Measurements from ENCODE around the gene CEACAM8. TPM values are rescaled to one million over a fixed set of nuclear protein-coding genes. Genes with fewer than 3 reads are reported as not detected.

The CEACAM8 gene
- total and polyA plus RNA-seq, 2 experiments from 2014 or later: not detected

DNA sequence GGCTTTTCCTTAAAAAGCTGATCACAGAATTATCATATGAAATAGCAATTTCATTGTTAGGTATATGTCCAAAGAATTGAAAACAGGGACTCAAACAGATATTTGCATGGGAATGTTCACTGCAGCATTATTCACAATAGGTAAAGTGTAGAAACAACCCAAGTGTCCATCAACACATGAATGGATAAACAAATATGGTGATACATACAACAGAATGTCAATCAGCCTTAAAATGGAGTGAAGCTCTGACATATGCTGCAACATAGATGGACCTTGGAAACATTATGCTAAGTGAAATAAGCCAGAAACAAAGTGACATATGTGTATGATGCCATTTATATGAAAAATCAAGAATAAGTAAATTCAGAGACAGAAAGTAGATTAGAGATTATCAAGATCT lies 60.3 kb downstream of the CEACAM8 start:
- no peaks in the 10 kb centered on the region for H3K36me3 ChIP-seq (ENCODE audit: low read depth)
- no peak for DNase-seq

DNA sequence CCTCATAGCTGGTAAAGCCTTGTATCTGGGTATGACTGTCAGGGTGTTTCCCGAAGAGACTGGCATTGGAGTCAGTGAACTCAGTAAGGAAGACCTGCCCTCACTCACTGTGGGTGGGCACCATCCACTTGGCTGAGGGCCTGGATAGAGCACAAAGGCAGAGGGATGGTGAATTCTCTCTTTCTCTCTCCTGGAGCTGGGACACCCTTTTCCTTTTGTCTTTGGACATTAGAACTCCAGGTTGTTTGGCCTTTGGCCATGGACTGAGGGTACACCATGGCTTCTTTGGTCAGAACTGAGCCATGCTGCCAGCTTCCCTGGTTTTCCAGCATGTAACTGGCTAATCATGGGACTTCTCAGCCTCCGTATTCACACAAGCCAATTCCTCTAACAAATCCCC lies 61.8 kb downstream of the CEACAM8 start:
- TF ChIP-seq EZH2phosphoT487 (IDR thresholded peaks at IDR 0.05; ENCODE audit: insufficient read depth, low read depth): no peak
- TF ChIP-seq EZH2 (IDR thresholded peaks at IDR 0.05; ENCODE audit: insufficient read depth, poor library complexity, severe bottlenecking): no peak
- Histone ChIP-seq H3K9me3 (ENCODE audit: low read depth) (no peaks in the 10 kb centered on the region), H3K4me2 (ENCODE audit: unreplicated experiment) (no peak overlapping the region), H2AFZ (no peak overlapping the region), H4K20me1 (ENCODE audit: insufficient read depth) (no peaks in the 10 kb centered on the region), H3K36me3 (ENCODE audit: low read depth) (no peaks in the 10 kb centered on the region), H3K9ac (no peak overlapping the region), H3K79me2 (ENCODE audit: insufficient read depth) (no peaks in the 10 kb centered on the region), H3K27ac (no peak overlapping the region), H3K9me2 (ENCODE audit: insufficient read depth) (no peaks in the 10 kb centered on the region), H3F3A (ENCODE audit: insufficient read depth) (no peaks in the 10 kb centered on the region), H3K27me3 (replicated peaks; ENCODE audit: insufficient read depth) (peaks cover 35% of the 10 kb centered on the region), H3K4me3 (no peak overlapping the region), H3K4me1 (ENCODE audit: insufficient read depth) (no peaks in the 10 kb centered on the region)
- in situ Hi-C loops (cut with MboI): no loop called here
- WGBS, 2 experiments (ENCODE audit: low coverage in 1 of 2, low lambda C conversion rate in 2 of 2, missing lambda C conversion rate in 2 of 2): 64 to 74% methylated on average over 2 of the region's 2 CpGs
- DNase-seq: no peak

More for the DNA sequence above, 60.3 kb downstream of the CEACAM8 start:
- Histone ChIP-seq H3K9ac (no peak overlapping the region), H3F3A (ENCODE audit: insufficient read depth) (no peaks in the 10 kb centered on the region), H3K4me1 (ENCODE audit: insufficient read depth) (no peaks in the 10 kb centered on the region), H3K79me2 (ENCODE audit: insufficient read depth) (no peaks in the 10 kb centered on the region), H4K20me1 (ENCODE audit: insufficient read depth) (no peaks in the 10 kb centered on the region), H2AFZ (no peak overlapping the region), H3K27me3 (replicated peaks; ENCODE audit: insufficient read depth) (peaks cover 47% of the 10 kb centered on the region), H3K9me2 (ENCODE audit: insufficient read depth) (no peaks in the 10 kb centered on the region), H3K4me2 (ENCODE audit: unreplicated experiment) (no peak overlapping the region), H3K9me3 (ENCODE audit: low read depth) (no peaks in the 10 kb centered on the region), H3K27ac (no peak overlapping the region), H3K4me3 (no peak overlapping the region)
- TF ChIP-seq EZH2phosphoT487 (IDR thresholded peaks at IDR 0.05; ENCODE audit: insufficient read depth, low read depth) (no peak), EZH2 (IDR thresholded peaks at IDR 0.05; ENCODE audit: insufficient read depth, poor library complexity, severe bottlenecking) (no peak)
- in situ Hi-C loops (cut with MboI): no loop called here

DNA sequence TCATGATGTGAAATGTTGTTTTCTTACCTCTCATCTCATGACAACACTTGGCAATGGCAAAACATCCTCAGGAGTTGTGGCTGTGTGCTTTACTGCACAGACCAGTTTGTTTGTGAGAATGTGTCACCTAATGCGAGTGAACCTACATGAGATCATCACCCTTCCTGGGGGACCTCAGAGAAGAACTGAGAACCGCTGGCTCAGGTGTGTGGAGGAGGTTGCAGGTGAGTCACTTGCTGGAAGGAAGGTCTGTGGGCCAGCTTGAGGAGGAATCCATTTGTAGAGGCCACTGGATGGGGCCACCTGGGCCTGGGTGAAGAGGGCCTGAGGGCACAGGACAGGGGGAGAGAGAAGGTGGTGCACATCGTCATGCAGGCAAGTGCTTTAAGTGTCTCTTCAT lies 63.4 kb downstream of the CEACAM8 start:
- Histone ChIP-seq H3K9me2 (ENCODE audit: insufficient read depth) (no peaks in the 10 kb centered on the region), H3K27ac (no peak overlapping the region), H3F3A (ENCODE audit: insufficient read depth) (no peaks in the 10 kb centered on the region), H3K9me3 (ENCODE audit: low read depth) (no peaks in the 10 kb centered on the region), H3K36me3 (ENCODE audit: low read depth) (no peaks in the 10 kb centered on the region), H3K4me1 (ENCODE audit: insufficient read depth) (no peaks in the 10 kb centered on the region), H3K4me3 (no peak overlapping the region), H3K79me2 (ENCODE audit: insufficient read depth) (no peaks in the 10 kb centered on the region), H4K20me1 (ENCODE audit: insufficient read depth) (no peaks in the 10 kb centered on the region), H3K4me2 (ENCODE audit: unreplicated experiment) (no peak overlapping the region), H3K9ac (no peak overlapping the region), H3K27me3 (replicated peaks; ENCODE audit: insufficient read depth) (peaks cover 25% of the 10 kb centered on the region), H2AFZ (no peak overlapping the region)
- 75 to 85% methylated on average over 3 of the region's 3 CpGs for WGBS, 2 experiments (ENCODE audit: low coverage in 1 of 2, low lambda C conversion rate in 2 of 2, missing lambda C conversion rate in 2 of 2)
- no peak for DNase-seq
- in situ Hi-C loops (cut with MboI): no loop called here
- TF ChIP-seq EZH2 (IDR thresholded peaks at IDR 0.05; ENCODE audit: insufficient read depth, poor library complexity, severe bottlenecking) (no peak), EZH2phosphoT487 (IDR thresholded peaks at IDR 0.05; ENCODE audit: insufficient read depth, low read depth) (no peak)

Other genes starting within 250 kb of the CEACAM8 start
- not detected in 2 replicates for gene CNFN, start 204.6 kb downstream of the CEACAM8 start, total RNA-seq (2014; rRNA removed; shearing (Covaris generic))
- 0.82 and 1.1 TPM in 2 replicates for gene CNFN, start 204.6 kb downstream of the CEACAM8 start, polyA plus RNA-seq (2016; fragmentation: Nextera tagmentation; extraction: Ambion mirVana)
- 0.22 and 0.51 TPM in 2 replicates for gene LIPE, start 167.5 kb downstream of the CEACAM8 start, total RNA-seq (2014; rRNA removed; shearing (Covaris generic))
- gene LIPE, start 167.5 kb downstream of the CEACAM8 start, polyA plus RNA-seq (2016; fragmentation: Nextera tagmentation; extraction: Ambion mirVana): 0.61 and 1.1 TPM in 2 replicates
- gene CXCL17, start 152.0 kb downstream of the CEACAM8 start, total RNA-seq (2014; rRNA removed; shearing (Covaris generic)): not detected in 2 replicates
- not detected in 2 replicates for gene CXCL17, start 152.0 kb downstream of the CEACAM8 start, polyA plus RNA-seq (2016; fragmentation: Nextera tagmentation; extraction: Ambion mirVana)
- not detected in 2 replicates for gene CEACAM1, start 66.4 kb downstream of the CEACAM8 start, total RNA-seq (2014; rRNA removed; shearing (Covaris generic))
- not detected in 2 replicates for gene CEACAM1, start 66.4 kb downstream of the CEACAM8 start, polyA plus RNA-seq (2016; fragmentation: Nextera tagmentation; extraction: Ambion mirVana)
- not detected in 2 replicates for gene PSG3, start 145.6 kb upstream of the CEACAM8 start, total RNA-seq (2014; rRNA removed; shearing (Covaris generic))
- 0.10 TPM in 1 of 2 replicates, not detected in the other for gene PSG3, start 145.6 kb upstream of the CEACAM8 start, polyA plus RNA-seq (2016; fragmentation: Nextera tagmentation; extraction: Ambion mirVana)
- gene PSG8, start 170.8 kb upstream of the CEACAM8 start, total RNA-seq (2014; rRNA removed; shearing (Covaris generic)): not detected in 2 replicates
- 0.95 and 1.7 TPM in 2 replicates for gene PSG8, start 170.8 kb upstream of the CEACAM8 start, polyA plus RNA-seq (2016; fragmentation: Nextera tagmentation; extraction: Ambion mirVana)

All from GM23248 (cell line).